Neural progenitor cell (in vitro differentiated cells): ENCODE data around the gene ADAMTSL1. TPM values are rescaled to one million over a fixed set of nuclear protein-coding genes. Genes with fewer than 3 reads are reported as not detected.

ENCODE experiments used
- DNase-seq: peaks from one replicate; pipeline ENCODE4 v3.0.0-alpha.2; 2016; ENCODE audit warnings: low spot score
- H2AFZ ChIP-seq: fragments of 200-600 bp; sonication (generic); replicated peaks from 2 replicates; pipeline ENCODE4 v1.6.1; 2016; ENCODE audit warnings: antibody characterized with exemption
- H3F3A ChIP-seq: fragments of 200-600 bp; sonication (generic); 2 replicates; pipeline ENCODE4 v1.6.1; 2016; ENCODE audit warnings: antibody characterized with exemption, low read depth
- H3K27ac ChIP-seq: fragments of 200-600 bp; sonication (generic); 2 replicates; pipeline ENCODE4 v1.5.1; 2016; ENCODE audit warnings: mild to moderate bottlenecking
- H3K27me3 ChIP-seq: fragments of 200-600 bp; sonication (generic); 2 replicates; pipeline ENCODE4 v1.6.1; 2016; ENCODE audit warnings: mild to moderate bottlenecking, moderate library complexity
- H3K36me3 ChIP-seq: fragments of 200-600 bp; sonication (generic); 2 replicates; pipeline ENCODE4 v1.5.1; 2016
- H3K4me1 ChIP-seq: fragments of 200-600 bp; sonication (generic); 2 replicates; pipeline ENCODE4 v1.6.1; 2016; ENCODE audit warnings: mixed run types
- H3K4me2 ChIP-seq: fragments of 200-600 bp; sonication (generic); 2 replicates; pipeline ENCODE4 v1.6.1; 2016
- H3K4me3 ChIP-seq: fragments of 200-600 bp; sonication (generic); 2 replicates; pipeline ENCODE4 v1.5.1; 2016
- H3K79me2 ChIP-seq: fragments of 200-600 bp; sonication (generic); 2 replicates; pipeline ENCODE4 v1.6.1; 2016; ENCODE audit warnings: low read depth
- H3K9ac ChIP-seq: fragments of 200-600 bp; sonication (generic); 2 replicates; pipeline ENCODE4 v1.6.1; 2016
- H3K9me3 ChIP-seq: fragments of 200-600 bp; sonication (generic); 2 replicates; pipeline ENCODE4 v1.5.1; 2016; ENCODE audit warnings: low read depth
- H4K20me1 ChIP-seq: fragments of 200-600 bp; sonication (generic); 2 replicates; pipeline ENCODE4 v1.6.1; 2016; ENCODE audit warnings: low read depth
- H3K27ac Mint-ChIP-seq: 3 replicates; pipeline ENCODE4 v1.8.0; 2021; ENCODE audit warnings: mixed read lengths
- H3K27me3 Mint-ChIP-seq: 2 replicates; pipeline ENCODE4 v1.8.0; 2022; ENCODE audit warnings: low read depth, mild to moderate bottlenecking, inconsistent platforms, moderate library complexity, mixed read lengths; ENCODE audit not compliant: insufficient read depth
- H3K36me3 Mint-ChIP-seq: 3 replicates; pipeline ENCODE4 v1.8.0; 2021; ENCODE audit warnings: mixed read lengths
- H3K4me1 Mint-ChIP-seq: 3 replicates; pipeline ENCODE4 v1.8.0; 2021; ENCODE audit warnings: mixed read lengths
- H3K4me3 Mint-ChIP-seq: 3 replicates; pipeline ENCODE4 v1.8.0; 2021; ENCODE audit warnings: mild to moderate bottlenecking, moderate library complexity, mixed read lengths
- H3K9me3 Mint-ChIP-seq: 3 replicates; pipeline ENCODE4 v1.8.0; 2020; ENCODE audit warnings: mixed read lengths
- EZH2 ChIP-seq: fragments of 200-600 bp; sonication (generic); IDR thresholded peaks from 2 replicates; pipeline ENCODE4 v1.6.1; 2017; ENCODE audit warnings: antibody characterized with exemption, mild to moderate bottlenecking, moderate library complexity
- EZH2phosphoT487 ChIP-seq: fragments of 200-600 bp; sonication (generic); IDR thresholded peaks from 2 replicates; pipeline ENCODE4 v1.6.1; 2017; ENCODE audit warnings: antibody characterized with exemption
- total RNA-seq: library from RNA; depleted of rRNA; stranded (reverse); fragments of >200 nt; gene quantifications from 2 replicates; pipeline ENCODE4 v1.2.3, GENCODE V29; 2015; ENCODE audit warnings: low replicate concordance
- TF ChIP-seq, protein P1 (sequence below): fragments of 200-600 bp; sonication (generic); IDR thresholded peaks from 2 replicates; pipeline ENCODE4 v1.5.1; 2017; ENCODE audit warnings: antibody characterized with exemption, mild to moderate bottlenecking

ADAMTSL1 gene
- total RNA-seq, 1 donor from 2014 or later: 0.73 TPM

DNA sequence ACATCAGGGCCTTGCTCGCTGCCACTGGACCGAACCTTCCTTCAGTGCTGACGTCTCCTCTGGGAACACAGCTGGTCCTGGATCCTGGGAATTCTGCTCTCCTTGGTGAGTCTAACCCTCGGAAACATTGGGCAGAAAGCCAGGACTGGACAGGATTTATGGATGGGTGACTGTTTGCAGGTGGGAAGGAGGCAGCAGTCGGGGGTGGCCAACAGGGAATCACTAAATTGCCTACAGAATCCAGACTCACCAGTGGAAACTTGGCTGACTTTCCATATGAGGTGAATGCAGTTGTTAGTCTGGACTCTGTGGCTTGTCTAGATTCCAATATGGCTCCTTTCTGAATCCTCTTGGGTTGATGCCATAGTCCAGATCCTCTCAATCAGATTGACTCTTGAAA, 355.9 kb downstream of the ADAMTSL1 start:
- no peak overlapping the region for H3K4me3 ChIP-seq
- no peak overlapping the region for H3K4me2 ChIP-seq
- peaks cover 9% of the 10 kb centered on the region for H3K4me1 ChIP-seq
- peaks cover 3% of the 10 kb centered on the region for H3K4me1 Mint-ChIP-seq
- H2AFZ ChIP-seq: no peak overlapping the region
- no peaks in the 10 kb centered on the region for H3K79me2 ChIP-seq
- no peaks in the 10 kb centered on the region for H3K9me3 Mint-ChIP-seq
- TF ChIP-seq EZH2phosphoT487: no peak
- TF ChIP-seq EZH2: no peak
- TF ChIP-seq, protein P1, sequence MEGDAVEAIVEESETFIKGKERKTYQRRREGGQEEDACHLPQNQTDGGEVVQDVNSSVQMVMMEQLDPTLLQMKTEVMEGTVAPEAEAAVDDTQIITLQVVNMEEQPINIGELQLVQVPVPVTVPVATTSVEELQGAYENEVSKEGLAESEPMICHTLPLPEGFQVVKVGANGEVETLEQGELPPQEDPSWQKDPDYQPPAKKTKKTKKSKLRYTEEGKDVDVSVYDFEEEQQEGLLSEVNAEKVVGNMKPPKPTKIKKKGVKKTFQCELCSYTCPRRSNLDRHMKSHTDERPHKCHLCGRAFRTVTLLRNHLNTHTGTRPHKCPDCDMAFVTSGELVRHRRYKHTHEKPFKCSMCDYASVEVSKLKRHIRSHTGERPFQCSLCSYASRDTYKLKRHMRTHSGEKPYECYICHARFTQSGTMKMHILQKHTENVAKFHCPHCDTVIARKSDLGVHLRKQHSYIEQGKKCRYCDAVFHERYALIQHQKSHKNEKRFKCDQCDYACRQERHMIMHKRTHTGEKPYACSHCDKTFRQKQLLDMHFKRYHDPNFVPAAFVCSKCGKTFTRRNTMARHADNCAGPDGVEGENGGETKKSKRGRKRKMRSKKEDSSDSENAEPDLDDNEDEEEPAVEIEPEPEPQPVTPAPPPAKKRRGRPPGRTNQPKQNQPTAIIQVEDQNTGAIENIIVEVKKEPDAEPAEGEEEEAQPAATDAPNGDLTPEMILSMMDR: no peak
- no peak for DNase-seq
- no peaks in the 10 kb centered on the region for H3K36me3 ChIP-seq
- no peak overlapping the region for H3K9ac ChIP-seq
- H3K27me3 Mint-ChIP-seq: no peaks in the 10 kb centered on the region
- H3K27ac Mint-ChIP-seq: no peak overlapping the region
- no peak overlapping the region for H3K27ac ChIP-seq
- no peaks in the 10 kb centered on the region for H3K36me3 Mint-ChIP-seq
- H3F3A ChIP-seq: no peaks in the 10 kb centered on the region
- H3K4me3 Mint-ChIP-seq: no peak overlapping the region
- no peaks in the 10 kb centered on the region for H3K9me3 ChIP-seq
- no peaks in the 10 kb centered on the region for H4K20me1 ChIP-seq
- H3K27me3 ChIP-seq: peaks cover 5% of the 10 kb centered on the region

- no peaks in the 10 kb centered on the region for H3K9me3 ChIP-seq
- H3K36me3 Mint-ChIP-seq: no peaks in the 10 kb centered on the region
- H3K27ac Mint-ChIP-seq: no peak overlapping the region
- TF ChIP-seq EZH2 (no peak), EZH2phosphoT487 (no peak)
- TF ChIP-seq, protein P1: no peak
- H3K27ac ChIP-seq: no peak overlapping the region
- no peak overlapping the region for H3K9ac ChIP-seq
- no peaks in the 10 kb centered on the region for H3K4me1 ChIP-seq
- no peaks in the 10 kb centered on the region for H3K4me1 Mint-ChIP-seq
- no peak overlapping the region for H3K4me2 ChIP-seq
- H3K27me3 ChIP-seq: no peaks in the 10 kb centered on the region
- H3K27me3 Mint-ChIP-seq: no peaks in the 10 kb centered on the region
- no peak overlapping the region for H3K4me3 ChIP-seq
- H3K36me3 ChIP-seq: no peaks in the 10 kb centered on the region
- H3K4me3 Mint-ChIP-seq: no peak overlapping the region
- H3K79me2 ChIP-seq: no peaks in the 10 kb centered on the region
- no peaks in the 10 kb centered on the region for H3F3A ChIP-seq
- DNase-seq: no peak
- no peaks in the 10 kb centered on the region for H4K20me1 ChIP-seq
- H2AFZ ChIP-seq: no peak overlapping the region
- no peaks in the 10 kb centered on the region for H3K9me3 Mint-ChIP-seq
Observed at GRCh38 chr9:18834740-18835361, 360.9 kb downstream of the ADAMTSL1 start.

DNA sequence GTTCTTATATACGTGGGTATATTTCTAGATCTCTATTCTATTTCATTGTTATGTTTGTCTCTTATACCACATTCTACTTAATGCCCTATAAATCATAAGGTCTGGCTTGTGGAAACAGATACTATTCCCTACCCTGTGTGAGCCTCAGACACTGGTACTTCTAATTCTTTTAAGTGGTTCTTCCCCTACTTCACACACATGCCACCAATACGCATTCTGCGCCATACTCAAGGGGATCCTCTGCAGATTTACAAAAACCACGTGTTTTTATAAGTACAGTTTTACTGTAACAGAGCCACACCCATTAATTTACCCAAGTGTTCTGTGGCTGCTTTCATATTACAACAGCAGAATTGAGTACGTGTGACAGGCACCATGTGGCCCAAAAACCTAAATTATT, 363.4 kb downstream of the ADAMTSL1 start:
- Histone ChIP-seq H3K27ac (no peak overlapping the region), H3F3A (no peaks in the 10 kb centered on the region), H3K9me3 (no peaks in the 10 kb centered on the region), H3K4me2 (no peak overlapping the region), H2AFZ (no peak overlapping the region), H3K36me3 (no peaks in the 10 kb centered on the region), H3K9ac (no peak overlapping the region), H3K4me1 (no peaks in the 10 kb centered on the region), H4K20me1 (no peaks in the 10 kb centered on the region), H3K4me3 (no peak overlapping the region), H3K79me2 (no peaks in the 10 kb centered on the region), H3K27me3 (no peaks in the 10 kb centered on the region)
- TF ChIP-seq EZH2phosphoT487 (no peak), EZH2 (no peak)
- TF ChIP-seq, protein P1: no peak
- no peak overlapping the region for H3K4me3 Mint-ChIP-seq
- DNase-seq: no peak
- no peaks in the 10 kb centered on the region for H3K4me1 Mint-ChIP-seq
- H3K27ac Mint-ChIP-seq: no peak overlapping the region
- no peaks in the 10 kb centered on the region for H3K27me3 Mint-ChIP-seq
- H3K9me3 Mint-ChIP-seq: no peaks in the 10 kb centered on the region
- H3K36me3 Mint-ChIP-seq: no peaks in the 10 kb centered on the region
